Right lobe of liver (tissue), 4 donors: Measurements from ENCODE around the gene MAP3K20.

Experiments
- POLR2A ChIP-seq: fragments of 450-650 bp; IDR thresholded peaks from one replicate; pipeline ENCODE4 v1.6.1; 2017; ENCODE audit warnings: antibody characterized with exemption, mild to moderate bottlenecking
- TF ChIP-seq, protein P1 (sequence below), 4 donors: fragments of 200-600 bp in 3 of 4; fragments of 450-650 bp in 1 of 4; IDR thresholded peaks; one replicate each; pipeline versions ENCODE4 v1.5.1 to v1.8.0; 2016 to 2022; ENCODE audit warnings: antibody characterized with exemption in 4 of 4, mild to moderate bottlenecking in 2 of 4
- donor health status: DM: no; HTN: no; CAD: no.
- donor health status: DM: no; HTN: no; CAD: no.
- donor health status: DM: no; HTN: yes; CAD: no.

DNA sequence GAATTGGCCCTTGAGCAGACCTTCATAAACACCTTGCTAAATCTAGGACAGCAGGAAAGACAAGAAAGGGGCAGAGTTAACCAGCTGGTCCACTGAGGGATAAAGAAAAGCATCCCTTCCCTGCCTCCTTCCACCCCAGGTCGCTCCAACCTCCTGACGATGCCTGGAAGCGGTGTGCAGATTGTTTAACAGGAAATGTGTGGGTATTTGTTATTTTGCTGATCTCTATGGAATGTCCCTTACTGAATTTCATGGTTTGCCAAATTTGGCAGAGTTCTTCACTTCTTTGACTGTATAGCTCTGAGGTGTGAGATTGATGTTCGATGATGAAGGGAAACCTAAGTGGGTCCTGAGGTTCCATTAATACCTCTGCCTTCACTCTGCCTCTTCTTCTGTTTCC is 72.9 kb downstream of the MAP3K20 start:
- no peak for TF ChIP-seq POLR2A
- TF ChIP-seq, protein P1, sequence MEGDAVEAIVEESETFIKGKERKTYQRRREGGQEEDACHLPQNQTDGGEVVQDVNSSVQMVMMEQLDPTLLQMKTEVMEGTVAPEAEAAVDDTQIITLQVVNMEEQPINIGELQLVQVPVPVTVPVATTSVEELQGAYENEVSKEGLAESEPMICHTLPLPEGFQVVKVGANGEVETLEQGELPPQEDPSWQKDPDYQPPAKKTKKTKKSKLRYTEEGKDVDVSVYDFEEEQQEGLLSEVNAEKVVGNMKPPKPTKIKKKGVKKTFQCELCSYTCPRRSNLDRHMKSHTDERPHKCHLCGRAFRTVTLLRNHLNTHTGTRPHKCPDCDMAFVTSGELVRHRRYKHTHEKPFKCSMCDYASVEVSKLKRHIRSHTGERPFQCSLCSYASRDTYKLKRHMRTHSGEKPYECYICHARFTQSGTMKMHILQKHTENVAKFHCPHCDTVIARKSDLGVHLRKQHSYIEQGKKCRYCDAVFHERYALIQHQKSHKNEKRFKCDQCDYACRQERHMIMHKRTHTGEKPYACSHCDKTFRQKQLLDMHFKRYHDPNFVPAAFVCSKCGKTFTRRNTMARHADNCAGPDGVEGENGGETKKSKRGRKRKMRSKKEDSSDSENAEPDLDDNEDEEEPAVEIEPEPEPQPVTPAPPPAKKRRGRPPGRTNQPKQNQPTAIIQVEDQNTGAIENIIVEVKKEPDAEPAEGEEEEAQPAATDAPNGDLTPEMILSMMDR (IDR thresholded peaks at IDR 0.05), result no peak
